OCI-M2 (cell line): ENCODE results near the gene ERFE.

Experiments
- DNase-seq: peaks from one replicate; lab custom pipeline; 2025; ENCODE audit not compliant: unreplicated experiment; lab: John Stamatoyannopoulos, UW

ERFE gene

DNA sequence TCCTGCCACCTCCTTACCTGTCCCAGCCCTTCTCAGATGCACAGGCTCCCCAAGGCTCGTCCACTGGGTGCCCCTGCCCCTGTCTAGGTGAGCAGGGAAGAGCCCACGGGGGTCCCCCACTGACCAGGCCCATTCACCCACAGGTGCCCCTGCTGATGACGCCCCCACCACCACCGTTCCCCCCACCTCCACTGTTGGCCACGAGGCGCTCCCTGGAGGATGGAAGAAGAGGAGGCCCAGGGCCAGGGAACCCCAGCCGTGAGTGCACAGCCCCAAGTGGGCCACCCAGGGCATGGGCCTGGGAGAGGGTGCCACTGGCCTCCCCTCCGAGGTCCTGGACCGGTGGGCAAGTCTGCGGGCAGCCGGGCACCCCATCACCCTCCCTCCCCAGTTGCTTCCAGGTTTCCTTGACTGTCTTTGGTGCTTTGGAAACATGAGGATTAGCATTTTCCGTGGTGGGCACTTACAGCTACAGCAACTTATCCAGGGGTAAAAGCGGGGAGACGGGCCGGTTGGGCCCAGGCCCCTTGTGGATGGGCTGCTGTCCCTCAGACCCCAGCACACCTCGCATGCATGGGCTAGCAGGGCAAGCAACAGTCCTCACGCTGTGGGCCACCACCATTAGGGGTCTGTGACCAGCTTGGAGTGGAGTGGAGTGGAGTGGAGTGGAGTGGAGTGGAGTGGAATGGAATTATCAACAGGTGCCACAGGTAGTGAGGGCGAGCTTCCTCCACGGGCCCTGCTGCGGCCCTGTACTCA is 33.5 kb upstream of the ERFE start:
- DNase-seq, result no peak

DNA sequence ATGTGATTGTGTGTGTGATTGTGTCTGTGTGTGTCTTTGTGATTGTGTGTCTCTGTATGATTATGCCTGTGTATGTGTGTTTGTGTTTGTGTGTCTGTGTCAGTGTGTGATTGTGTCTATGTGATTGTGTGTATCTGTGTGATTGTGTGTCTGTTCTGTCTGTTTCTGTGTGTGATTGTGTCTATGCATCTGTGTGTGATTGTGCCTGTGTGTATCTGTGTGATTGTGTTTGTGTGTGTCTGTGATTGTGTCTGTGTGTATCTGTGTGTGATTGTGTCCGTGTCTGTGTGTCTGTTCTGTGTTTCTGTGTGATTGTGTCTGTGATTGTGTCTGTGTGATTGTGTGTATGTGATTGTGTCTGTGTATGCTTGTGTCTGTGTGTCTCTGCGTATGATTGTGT is 32.4 kb upstream of the ERFE start:
- no peak for DNase-seq

DNA sequence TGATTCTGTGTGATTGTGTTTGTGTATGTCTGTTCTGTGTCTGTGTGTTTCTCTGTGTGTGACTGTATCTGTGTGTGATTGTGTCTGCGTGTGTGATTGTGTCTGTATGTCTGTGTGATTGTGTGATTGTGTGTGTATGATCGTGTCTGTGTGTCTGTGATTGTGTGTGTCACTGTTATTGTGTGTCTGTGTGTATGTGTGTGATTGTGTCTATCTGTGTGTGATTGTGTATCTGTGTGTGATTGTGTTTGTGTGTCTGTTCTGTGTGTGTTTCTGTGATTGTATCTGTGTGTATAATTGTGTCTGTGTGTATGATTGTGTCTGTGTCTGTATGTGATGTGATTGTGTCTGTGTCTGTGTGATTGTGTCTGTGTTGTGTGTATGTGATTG is 32.0 kb upstream of the ERFE start:
- DNase-seq, result no peak

DNA sequence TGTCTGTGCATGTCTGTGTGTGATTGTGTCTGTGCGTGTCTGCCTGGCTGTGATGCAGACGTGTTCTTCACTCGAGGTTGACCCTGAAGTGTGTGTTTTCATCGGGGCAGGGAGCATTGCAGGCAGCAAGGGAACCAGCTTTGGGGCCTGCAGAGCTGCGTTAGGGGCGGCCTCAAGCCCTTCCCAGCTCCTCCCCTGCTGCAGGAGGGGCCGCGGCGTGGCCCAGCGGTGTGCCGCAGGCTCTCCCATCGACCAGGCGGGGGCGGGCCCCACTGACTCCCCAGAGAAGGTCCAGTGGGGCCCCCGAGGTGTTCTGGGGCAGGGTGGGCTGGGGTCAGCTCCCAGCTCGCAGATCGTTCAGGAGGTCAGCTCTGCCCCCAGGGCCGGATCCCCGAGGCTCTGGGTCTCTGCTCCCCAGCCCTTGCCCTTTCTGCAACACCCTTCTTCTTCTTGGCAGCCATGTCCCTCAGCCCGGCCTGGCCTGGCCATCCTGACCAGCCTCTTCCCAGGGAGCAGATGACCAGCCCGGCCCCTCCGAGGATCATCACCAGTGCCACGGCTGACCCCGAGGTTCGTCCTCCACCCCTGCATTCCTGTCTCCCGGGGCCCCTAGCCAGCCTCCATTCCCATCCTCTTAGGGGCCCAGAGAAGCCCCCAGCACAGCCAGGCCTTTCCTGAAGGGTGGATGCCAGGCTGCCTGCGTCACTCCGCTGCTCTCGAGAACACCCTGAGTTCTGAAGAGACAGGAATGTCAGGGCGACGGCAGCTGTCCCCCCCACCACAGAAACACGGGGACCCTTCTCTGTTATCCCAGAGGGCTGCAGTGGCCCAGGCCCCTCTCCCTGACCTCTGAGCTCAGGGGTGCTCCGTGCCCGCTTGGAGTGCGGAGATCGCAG is 31.4 kb upstream of the ERFE start:
- no peak for DNase-seq

DNA sequence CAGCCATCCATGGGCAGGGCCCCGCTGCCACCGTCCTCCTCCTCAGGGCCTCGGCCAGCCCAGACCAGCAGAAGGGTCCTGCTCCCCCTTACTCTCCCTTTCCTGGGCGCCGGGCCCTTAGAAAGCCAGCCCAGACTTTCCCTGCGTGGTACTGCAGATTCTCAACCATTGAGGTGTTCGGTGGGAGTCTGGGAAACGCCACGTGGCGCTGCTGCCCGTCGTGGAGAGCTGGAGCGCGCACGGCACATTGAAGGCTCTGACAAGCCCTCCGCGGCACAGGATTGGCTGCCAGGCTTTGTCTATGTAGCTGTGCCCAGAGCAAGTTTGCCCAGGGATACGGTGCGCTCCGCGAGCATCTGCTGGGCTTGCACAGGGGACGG is 30.7 kb upstream of the ERFE start:
- DNase-seq, result no peak

DNA sequence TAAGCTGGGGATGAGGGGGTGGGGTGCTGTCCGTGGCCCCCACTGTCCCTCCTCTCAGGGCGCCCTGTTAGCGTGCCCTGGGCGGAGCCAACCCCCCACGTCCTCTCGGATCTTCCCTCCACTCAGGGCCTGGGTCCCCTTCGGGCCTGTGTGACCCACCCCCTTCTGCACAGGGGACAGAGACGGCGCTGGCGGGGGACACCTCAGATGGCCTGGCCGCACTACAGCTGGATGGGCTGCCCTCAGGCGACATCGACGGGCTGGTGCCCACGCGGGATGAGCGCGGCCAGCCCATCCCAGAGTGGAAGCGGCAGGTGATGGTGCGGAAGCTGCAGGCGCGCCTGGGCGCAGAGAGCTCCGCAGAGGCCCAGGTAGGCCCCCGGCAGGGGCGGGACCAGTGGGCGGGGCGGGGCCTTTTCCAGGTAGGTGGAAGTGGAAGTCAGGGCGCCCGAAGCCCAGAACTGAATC is 30.2 kb upstream of the ERFE start:
- DNase-seq, result no peak

DNA sequence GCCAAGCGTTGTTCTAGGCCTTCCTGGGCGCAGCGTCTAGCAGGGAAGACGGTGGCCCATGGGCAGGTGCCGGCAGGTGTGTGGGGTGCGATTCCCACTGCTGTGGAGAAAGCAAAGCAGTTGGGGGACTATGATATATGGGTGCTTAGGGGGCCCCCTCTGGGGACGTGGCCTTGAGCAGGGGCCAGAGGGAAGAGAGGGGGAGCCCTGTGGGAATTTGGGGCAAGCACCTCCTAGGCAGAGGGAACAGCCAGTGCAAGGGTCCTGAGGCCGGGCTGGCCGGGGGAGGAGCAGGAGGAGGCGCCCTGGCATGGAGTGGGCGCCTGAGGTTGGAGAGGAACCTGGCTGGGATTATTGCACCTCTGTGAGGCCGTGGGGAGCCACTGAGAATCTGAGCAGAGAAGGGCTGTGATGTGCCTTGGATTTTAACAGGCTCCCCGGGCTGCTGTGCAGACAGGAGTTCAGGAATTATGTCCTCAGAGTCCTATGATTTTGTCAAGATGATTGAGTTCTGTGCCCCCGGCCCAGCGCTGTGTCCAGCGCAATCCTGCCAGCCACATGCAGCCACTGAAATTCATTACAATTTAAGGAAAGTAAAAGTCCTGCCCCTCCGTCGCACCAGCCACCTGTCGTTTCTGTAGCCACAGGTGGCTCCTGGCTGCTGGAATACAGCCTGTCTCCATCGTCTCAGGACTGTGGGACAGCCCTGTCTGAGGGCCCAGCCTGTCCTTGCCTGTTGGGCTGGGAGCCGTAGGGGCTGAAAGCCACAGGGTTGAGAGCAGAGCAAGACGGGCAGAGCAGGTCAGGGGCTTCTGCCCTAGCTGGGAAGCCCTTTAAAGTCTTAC is 29.4 kb upstream of the ERFE start:
- no peak for DNase-seq

DNA sequence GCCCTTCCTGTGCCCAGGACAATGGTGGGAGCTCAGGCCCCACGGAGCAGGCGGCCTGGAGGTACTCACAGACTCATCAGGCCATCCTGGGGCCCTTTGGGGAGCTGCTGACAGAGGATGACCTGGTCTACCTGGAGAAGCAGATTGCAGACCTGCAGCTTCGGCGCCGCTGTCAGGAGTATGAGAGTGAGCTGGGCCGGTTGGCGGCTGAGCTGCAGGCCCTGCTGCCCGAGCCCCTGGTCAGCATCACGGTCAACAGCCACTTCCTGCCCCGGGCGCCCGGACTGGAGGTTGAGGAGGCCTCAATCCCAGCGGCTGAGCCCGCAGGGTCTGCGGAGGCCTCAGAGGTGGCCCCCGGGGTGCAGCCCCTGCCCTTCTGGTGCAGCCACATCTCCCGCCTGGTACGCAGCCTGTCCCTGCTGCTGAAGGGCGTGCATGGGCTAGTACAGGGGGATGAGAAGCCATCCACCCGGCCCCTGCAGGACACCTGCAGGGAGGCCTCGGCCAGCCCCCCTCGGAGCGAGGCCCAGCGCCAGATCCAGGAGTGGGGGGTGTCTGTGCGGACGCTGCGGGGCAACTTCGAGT is 28.6 kb upstream of the ERFE start:
- DNase-seq, result no peak

DNA sequence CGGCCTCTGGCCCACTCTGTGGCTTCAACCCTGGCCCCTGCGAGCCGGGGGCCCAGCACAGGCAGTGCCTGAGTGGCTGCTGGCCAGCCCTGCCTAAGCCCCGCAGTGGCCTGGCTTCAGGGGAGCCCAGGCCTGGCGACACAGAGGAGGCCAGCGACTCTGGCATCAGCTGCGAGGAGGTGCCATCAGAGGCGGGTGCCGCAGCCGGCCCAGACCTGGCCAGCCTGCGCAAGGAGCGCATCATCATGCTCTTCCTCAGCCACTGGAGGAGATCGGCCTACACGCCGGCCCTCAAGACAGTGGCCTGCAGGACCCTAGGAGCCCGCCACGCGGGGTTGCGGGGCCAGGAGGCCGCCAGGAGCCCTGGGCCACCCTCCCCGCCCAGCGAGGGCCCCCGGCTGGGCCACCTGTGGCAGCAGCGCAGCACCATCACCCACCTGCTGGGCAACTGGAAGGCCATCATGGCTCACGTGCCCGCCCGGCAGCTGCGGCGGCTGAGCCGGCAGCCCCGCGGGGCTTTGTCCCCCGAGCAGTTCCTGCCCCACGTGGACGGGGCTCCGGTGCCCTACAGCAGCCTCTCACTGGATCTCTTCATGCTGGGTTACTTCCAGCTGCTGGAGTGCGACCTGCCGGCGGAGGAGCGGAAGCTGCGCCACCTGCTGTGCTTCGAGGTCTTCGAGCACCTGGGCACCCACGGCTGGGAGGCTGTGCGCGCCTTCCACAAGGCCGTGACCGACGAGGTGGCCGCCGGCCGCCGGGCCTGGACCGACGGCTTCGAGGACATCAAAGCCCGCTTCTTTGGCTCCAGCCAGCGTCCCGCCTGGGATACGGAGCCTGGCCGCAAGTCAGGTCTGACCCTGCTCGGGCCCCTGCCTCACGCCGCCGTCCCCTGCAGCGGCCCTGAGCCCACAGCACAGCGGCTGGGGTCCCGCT is 27.8 kb upstream of the ERFE start:
- no peak for DNase-seq

DNA sequence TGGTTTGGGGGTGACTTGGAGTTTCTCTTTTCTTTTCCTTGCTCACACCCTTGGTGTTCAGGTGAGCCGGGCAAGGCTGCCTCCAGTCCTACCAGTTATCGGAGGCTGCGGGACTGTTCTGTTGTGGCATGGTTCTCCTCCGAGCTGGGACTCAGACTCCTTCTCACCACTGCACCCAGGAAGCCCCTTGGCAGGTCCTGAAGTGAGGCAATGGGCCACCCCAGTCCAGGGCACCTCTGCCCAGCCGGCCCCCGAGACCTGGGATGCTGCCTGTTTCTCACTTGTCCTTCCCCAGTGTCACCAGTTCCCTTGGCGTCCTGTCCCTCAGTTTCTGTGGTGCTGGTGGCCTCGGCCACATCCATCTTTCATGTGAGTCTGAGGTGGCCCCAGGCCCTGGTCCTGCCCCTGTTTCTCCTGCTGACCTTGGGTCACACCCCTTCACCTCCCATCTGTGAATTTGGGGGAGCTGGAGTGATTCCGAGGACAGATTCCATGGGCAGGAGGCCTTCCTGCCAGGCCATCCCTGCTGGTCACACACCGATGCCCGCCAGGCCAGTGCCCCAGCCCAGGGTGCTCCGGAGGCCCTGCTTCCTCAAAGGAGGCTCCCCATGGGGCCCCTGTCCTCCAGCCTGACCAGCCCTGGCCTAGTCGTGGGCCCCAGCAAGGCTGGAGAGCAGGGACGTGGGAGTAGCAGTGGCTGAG is 26.9 kb upstream of the ERFE start:
- no peak for DNase-seq

DNA sequence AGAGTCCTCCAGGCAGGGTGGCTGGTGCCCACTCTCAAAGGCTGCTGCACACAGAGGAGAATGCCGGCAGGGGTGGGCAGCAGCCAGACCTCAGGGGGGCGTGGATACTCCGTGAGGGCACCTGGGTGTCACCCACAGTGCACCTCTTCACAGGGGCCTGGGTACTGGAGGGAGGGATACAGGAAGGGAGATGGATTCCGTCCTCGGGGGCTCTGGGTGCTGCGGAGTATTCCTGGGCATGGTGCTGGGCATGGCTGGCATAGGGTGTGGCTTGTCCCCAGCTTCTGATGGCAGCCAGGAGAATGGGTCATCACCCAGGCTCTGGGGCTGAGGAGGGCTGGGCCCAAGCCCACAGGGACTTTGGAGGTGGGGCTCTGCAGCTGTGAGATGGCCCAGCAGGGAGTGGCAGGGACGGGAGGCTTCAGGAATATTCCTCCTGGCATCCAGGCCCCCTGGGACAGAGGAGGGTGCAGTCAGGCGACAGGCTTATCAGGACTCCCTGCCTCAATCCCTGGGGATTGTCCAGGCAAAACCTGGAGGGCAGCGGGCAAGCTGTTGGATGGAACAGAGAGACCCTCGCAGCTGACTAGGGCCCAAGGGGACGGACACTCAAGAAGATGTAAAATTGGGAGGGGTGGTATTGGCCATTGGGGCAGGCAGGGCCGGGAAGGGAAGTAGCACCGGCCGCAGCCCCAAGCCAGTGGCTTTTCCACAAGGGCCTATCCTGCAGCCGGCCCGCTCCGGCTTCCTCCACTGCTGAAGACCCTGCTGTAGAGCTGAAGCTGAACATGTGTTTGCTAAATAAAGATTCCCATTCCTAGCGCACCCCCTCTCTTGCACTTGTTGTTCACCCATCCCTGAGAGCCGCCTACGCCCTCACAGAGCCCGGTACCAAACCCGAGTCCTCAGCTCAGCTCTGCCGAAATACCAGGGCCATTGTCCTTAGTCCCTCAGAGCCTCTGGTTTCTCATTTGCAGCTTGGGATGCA is 26.0 kb upstream of the ERFE start:
- DNase-seq, result no peak

DNA sequence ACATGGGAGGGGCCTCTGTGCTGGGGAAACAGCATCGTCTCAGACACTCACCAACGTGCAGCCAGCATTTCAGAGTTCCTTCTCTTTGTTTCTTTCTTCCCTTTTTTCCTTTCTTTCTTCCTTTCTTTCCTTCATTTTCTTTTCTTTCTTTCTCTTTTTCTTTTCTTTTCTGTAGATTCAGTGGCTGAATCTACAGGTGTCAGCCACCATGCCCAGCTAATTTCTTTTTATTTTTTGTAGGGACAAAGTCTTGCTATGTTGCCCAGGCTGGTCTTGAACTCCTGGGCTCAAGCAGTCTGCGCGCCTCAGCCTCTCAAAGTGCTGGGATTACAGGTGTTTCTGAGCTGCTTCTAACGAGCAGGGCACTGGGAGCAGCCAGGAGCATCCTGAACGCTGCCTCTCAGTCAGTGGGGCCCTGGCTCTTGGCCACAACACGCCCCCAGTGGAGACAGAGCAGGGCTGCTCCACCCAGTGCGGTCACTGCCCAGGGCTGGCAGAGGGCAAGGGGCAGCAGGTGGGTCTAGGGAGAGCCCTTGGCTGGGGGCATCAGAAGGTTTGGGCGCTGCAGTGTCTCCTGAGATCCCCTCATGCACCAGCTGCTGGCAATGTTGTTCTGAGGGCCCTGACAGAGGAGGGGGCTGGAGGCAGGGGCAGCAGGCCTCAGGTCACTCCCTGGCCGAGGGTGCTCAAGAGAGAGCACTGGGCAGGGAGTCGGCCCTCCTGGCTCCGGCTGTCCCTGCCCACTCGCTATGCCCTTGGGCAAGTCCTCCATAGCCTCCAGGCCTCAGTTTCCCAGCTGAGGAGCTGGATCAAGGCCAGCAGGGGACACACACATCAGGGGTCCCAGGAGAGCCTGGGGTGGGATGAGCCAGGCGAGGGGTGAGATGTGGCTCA is 25.0 kb upstream of the ERFE start:
- no peak for DNase-seq

DNA sequence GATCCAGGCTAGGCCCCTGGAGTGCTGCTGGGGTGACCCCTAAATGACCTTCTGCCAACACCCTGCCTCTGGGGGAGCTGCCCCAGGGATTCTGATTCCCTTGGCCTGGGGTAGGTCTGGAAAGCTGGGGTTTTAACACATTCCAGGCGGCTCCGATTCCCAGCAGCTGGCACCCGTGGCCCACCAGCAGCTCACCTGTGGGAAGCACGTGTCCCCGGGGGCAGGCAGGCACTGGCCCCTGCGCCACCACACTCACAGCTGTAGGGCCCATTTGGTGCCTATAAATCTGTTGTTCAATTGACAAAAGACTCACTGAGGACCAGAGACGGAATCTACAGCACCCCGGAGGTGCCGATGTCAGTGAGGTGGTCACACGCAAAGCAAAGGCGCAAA is 24.4 kb upstream of the ERFE start:
- no peak for DNase-seq

DNA sequence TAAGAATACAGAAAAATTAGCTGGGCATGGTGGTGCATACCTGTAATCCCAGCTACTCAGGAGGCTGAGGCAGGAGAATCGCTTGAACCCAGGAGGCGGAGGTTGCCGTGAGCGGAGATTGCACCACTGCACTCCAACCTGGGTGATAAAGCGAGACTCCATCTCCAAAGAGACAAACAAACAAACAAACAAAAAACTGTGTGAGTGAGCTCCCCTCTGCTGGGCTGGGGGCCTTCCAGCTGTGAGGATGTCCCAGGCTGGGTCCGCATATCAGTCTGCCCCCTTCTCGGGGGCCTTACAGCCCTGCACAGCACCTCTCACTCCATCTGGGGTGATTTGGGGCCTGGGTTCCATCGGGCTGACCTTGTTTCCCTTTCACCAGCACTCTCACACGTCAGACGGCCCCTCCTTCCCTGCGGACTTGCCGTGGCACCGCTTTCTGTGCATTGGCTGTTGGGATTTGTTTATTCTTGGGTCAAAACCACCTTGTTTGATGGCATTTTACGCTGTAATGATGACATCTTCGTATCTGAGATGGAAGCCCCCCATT is 23.1 kb upstream of the ERFE start:
- DNase-seq, result no peak

DNA sequence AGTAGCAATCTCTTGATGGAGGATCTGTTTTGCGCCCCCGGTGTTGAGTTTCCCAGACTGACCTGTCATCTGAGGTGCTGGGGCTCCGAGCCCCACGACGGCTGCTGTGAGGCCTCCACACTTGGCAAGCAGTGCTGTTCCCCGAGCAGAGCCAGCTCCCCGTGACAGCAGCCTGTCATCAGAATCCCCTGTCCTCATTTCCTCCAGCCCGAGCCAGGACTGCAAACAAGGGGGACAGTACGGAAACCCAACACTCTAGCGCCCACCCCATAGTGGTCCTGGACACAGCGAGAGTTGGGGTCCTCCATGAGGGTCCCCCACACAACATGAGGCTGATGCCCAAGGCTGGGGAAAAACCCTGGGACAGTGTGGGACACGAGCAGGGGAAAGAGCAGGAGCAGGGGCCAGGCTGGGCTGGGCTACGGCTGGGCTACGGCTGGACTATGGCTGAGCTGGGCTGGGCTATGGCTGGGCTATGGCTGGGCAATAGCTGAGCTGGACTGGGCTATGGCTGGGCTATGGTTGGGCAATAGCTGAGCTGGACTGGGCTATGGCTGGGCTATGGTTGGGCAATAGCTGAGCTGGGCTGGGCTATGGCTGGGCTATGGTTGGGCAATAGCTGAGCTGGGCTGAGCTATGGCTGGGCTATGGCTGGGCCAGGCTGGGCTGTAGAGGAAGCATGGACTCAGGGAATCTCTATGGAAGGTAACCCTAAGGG is 21.8 kb upstream of the ERFE start:
- no peak for DNase-seq

DNA sequence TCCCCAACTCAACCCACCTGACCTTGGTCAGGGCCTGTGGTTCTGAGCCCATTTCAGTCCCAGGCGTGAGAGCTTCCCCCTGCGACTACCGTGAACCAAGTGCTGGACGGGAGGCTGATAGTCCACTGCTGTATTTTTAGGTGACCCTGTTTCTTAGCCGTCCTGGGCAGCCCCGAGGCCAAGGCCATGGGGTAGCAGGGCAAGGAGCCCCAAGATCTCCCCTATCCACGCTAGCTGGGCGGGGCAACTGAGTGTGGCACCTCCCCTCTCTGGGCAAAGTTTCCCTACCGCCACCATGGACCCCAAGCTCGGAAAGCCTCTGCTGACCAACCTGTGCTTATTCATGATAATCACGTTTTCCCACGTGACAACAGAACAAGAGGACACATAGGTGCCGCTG is 20.9 kb upstream of the ERFE start:
- DNase-seq, result no peak
